KOPT-K1 (cell line): ENCODE results near the gene MOB1B.
"Not testable (repeated sequence)": the region's sequence is repeated elsewhere in the genome, so short reads cannot be mapped to it uniquely, and the experiment has no call there.

Source experiments
- H3K27ac ChIP-seq: fragments of 200-600 bp; sonication (generic); 2 replicates; pipeline ENCODE4 v1.5.1; 2016; ENCODE audit warnings: antibody characterized with exemption, mild to moderate bottlenecking, low read depth, low read length; ENCODE audit not compliant: poor library complexity, severe bottlenecking
- H3K36me3 ChIP-seq: fragments of 200-600 bp; sonication (generic); 2 replicates; pipeline ENCODE4 v1.5.1; 2017; ENCODE audit warnings: antibody characterized with exemption, mild to moderate bottlenecking, low read length, moderate library complexity; ENCODE audit not compliant: insufficient read depth
- H3K9me3 ChIP-seq: fragments of 200-600 bp; sonication (generic); 2 replicates; pipeline ENCODE4 v1.5.1; 2017; ENCODE audit warnings: antibody characterized with exemption, low read length, mild to moderate bottlenecking; ENCODE audit not compliant: insufficient read depth, poor library complexity, severe bottlenecking

The MOB1B gene

GRCh38 chr4:70895811-70896491 lies 6.2 kb upstream of the MOB1B start:
- no peak overlapping the region for H3K27ac ChIP-seq

GRCh38 chr4:70898581-70898980 lies 3.6 kb upstream of the MOB1B start:
- not testable (repeated sequence) for H3K9me3 ChIP-seq, H3K36me3 ChIP-seq, H3K27ac ChIP-seq

More at GRCh38 chr4:70895811-70896491, 6.2 kb upstream of the MOB1B start:
- Histone ChIP-seq H3K36me3 (no peaks in the 10 kb centered on the region), H3K9me3 (no peaks in the 10 kb centered on the region)

GRCh38 chr4:70901607-70901983 lies 574 bp upstream of the MOB1B start:
- Histone ChIP-seq H3K27ac (peak overlapping the region; percentile 91), H3K9me3 (no peaks in the 10 kb centered on the region), H3K36me3 (peaks cover 17% of the 10 kb centered on the region)

GRCh38 chr4:70902577-70903290 lies 565 bp downstream of the MOB1B start:
- Histone ChIP-seq H3K9me3 (no peaks in the 10 kb centered on the region), H3K27ac (peak overlapping the region; percentile 91), H3K36me3 (peaks cover 29% of the 10 kb centered on the region)

- no peaks in the 10 kb centered on the region for H3K9me3 ChIP-seq
- peak overlapping the region; percentile 91 for H3K27ac ChIP-seq
- H3K36me3 ChIP-seq, result peaks cover 31% of the 10 kb centered on the region
Observed at GRCh38 chr4:70903291-70903603, 1.1 kb downstream of the MOB1B start.

GRCh38 chr4:70908993-70909556 lies 6.9 kb downstream of the MOB1B start:
- Histone ChIP-seq H3K36me3 (peaks cover 56% of the 10 kb centered on the region), H3K9me3 (peaks cover 10% of the 10 kb centered on the region), H3K27ac (no peak overlapping the region)

GRCh38 chr4:70914000-70914399 lies 11.8 kb downstream of the MOB1B start:
- Histone ChIP-seq H3K36me3 (peaks cover 56% of the 10 kb centered on the region), H3K27ac (no peak overlapping the region), H3K9me3 (peaks cover 50% of the 10 kb centered on the region)

GRCh38 chr4:70914631-70915030 lies 12.5 kb downstream of the MOB1B start:
- no peak overlapping the region for H3K27ac ChIP-seq
- peaks cover 54% of the 10 kb centered on the region for H3K9me3 ChIP-seq
- peaks cover 61% of the 10 kb centered on the region for H3K36me3 ChIP-seq

GRCh38 chr4:70915036-70915815 lies 13.1 kb downstream of the MOB1B start:
- H3K27ac ChIP-seq, result no peak overlapping the region
- H3K9me3 ChIP-seq, result peaks cover 60% of the 10 kb centered on the region

GRCh38 chr4:70915874-70916559 lies 13.8 kb downstream of the MOB1B start:
- Histone ChIP-seq H3K9me3 (peaks cover 68% of the 10 kb centered on the region), H3K36me3 (peaks cover 71% of the 10 kb centered on the region), H3K27ac (no peak overlapping the region)

More at GRCh38 chr4:70915036-70915815, 13.1 kb downstream of the MOB1B start:
- H3K36me3 ChIP-seq, result peaks cover 65% of the 10 kb centered on the region

- peaks cover 46% of the 10 kb centered on the region for H3K9me3 ChIP-seq
- H3K36me3 ChIP-seq, result peaks cover 32% of the 10 kb centered on the region
- H3K27ac ChIP-seq, result no peak overlapping the region
Observed at GRCh38 chr4:70920592-70920991, 18.4 kb downstream of the MOB1B start.

GRCh38 chr4:70925418-70925817 lies 23.2 kb downstream of the MOB1B start:
- H3K27ac ChIP-seq, result no peak overlapping the region
- peaks cover 12% of the 10 kb centered on the region for H3K9me3 ChIP-seq
- H3K36me3 ChIP-seq, result peaks cover 15% of the 10 kb centered on the region; the same call in 1 of the 2 replicates

- Histone ChIP-seq H3K36me3 (peaks cover 10% of the 10 kb centered on the region; the same call in 1 of the 2 replicates), H3K27ac (no peak overlapping the region), H3K9me3 (peaks cover 6% of the 10 kb centered on the region)
Observed at GRCh38 chr4:70925899-70926635, 23.9 kb downstream of the MOB1B start.

GRCh38 chr4:70927502-70928137 lies 25.5 kb downstream of the MOB1B start:
- H3K9me3 ChIP-seq, result peaks cover 7% of the 10 kb centered on the region
- H3K27ac ChIP-seq, result no peak overlapping the region

More at GRCh38 chr4:70927502-70928137, 25.5 kb downstream of the MOB1B start:
- H3K36me3 ChIP-seq, result peaks cover 16% of the 10 kb centered on the region
